Astrocyte (in vitro differentiated cells and primary cell): ENCODE measurements around the gene SLC9A5. TPM values are rescaled to one million over a fixed set of nuclear protein-coding genes. Genes with fewer than 3 reads are reported as not detected.

ENCODE experiments used
- DNase-seq: peaks from one replicate; pipeline ENCODE4 v3.0.0-alpha.2; 2010; ENCODE audit warnings: low read depth
- FAIRE-seq: peaks from 2 replicates; lab custom pipeline; 2011; peaks lifted over from hg19 to GRCh38; lab: Jason Lieb, UNC
- H2AFZ ChIP-seq: 2 replicates; pipeline ENCODE4 v1.6.0; 2012; ENCODE audit warnings: low read depth, low read length, inconsistent platforms
- H3K27ac ChIP-seq: 2 replicates; pipeline ENCODE4 v1.5.1; 2011; ENCODE audit warnings: low read depth, low read length, inconsistent platforms
- H3K27me3 ChIP-seq: 2 replicates; pipeline ENCODE4 v1.6.0; 2011; ENCODE audit warnings: low read length, inconsistent platforms; ENCODE audit not compliant: insufficient read depth
- H3K36me3 ChIP-seq: 2 replicates; pipeline ENCODE4 v1.5.1; 2011; ENCODE audit warnings: low read length, inconsistent platforms; ENCODE audit not compliant: insufficient read depth
- H3K4me1 ChIP-seq: 2 replicates; pipeline ENCODE4 v1.5.1; 2011; ENCODE audit warnings: low read length, inconsistent platforms; ENCODE audit not compliant: insufficient read depth
- H3K4me2 ChIP-seq: 2 replicates; pipeline ENCODE4 v1.6.0; 2012; ENCODE audit warnings: low read length, inconsistent platforms
- H3K4me3 ChIP-seq: 2 replicates; pipeline ENCODE4 v1.5.1; 2011; ENCODE audit warnings: low read depth, mild to moderate bottlenecking, low read length, inconsistent platforms; ENCODE audit not compliant: insufficient read depth
- H3K79me2 ChIP-seq: 2 replicates; pipeline ENCODE4 v1.6.0; 2012; ENCODE audit warnings: mild to moderate bottlenecking, low read length, inconsistent platforms; ENCODE audit not compliant: insufficient read depth
- H3K9ac ChIP-seq: 2 replicates; pipeline ENCODE4 v1.6.0; 2012; ENCODE audit warnings: mild to moderate bottlenecking, low read length, inconsistent platforms
- H3K9me3 ChIP-seq: 2 replicates; pipeline ENCODE4 v1.5.1; 2012; ENCODE audit warnings: low read depth, mild to moderate bottlenecking, low read length, inconsistent platforms; ENCODE audit not compliant: insufficient read depth
- H4K20me1 ChIP-seq: 2 replicates; pipeline ENCODE4 v1.6.0; 2012; ENCODE audit warnings: low read length, inconsistent platforms; ENCODE audit not compliant: insufficient read depth
- H3K27ac Mint-ChIP-seq: one replicate; pipeline ENCODE4 v1.8.0; 2021; ENCODE audit warnings: mild to moderate bottlenecking, mixed read lengths; ENCODE audit not compliant: unreplicated experiment
- H3K27me3 Mint-ChIP-seq: one replicate; pipeline ENCODE4 v1.8.0; 2021; ENCODE audit warnings: low read depth, mixed read lengths; ENCODE audit not compliant: unreplicated experiment
- H3K36me3 Mint-ChIP-seq: one replicate; pipeline ENCODE4 v1.8.0; 2021; ENCODE audit warnings: low read depth, mixed read lengths; ENCODE audit not compliant: unreplicated experiment
- H3K4me1 Mint-ChIP-seq: one replicate; pipeline ENCODE4 v1.8.0; 2021; ENCODE audit warnings: low read depth, mixed read lengths; ENCODE audit not compliant: unreplicated experiment
- H3K4me3 Mint-ChIP-seq: one replicate; pipeline ENCODE4 v1.8.0; 2021; ENCODE audit warnings: mild to moderate bottlenecking, moderate library complexity, mixed read lengths; ENCODE audit not compliant: unreplicated experiment
- H3K9me3 Mint-ChIP-seq: one replicate; pipeline ENCODE4 v1.8.0; 2021; ENCODE audit warnings: mild to moderate bottlenecking, mixed read lengths; ENCODE audit not compliant: unreplicated experiment
- CTCF ChIP-seq: IDR thresholded peaks from 2 replicates; pipeline ENCODE4 v1.5.1; 2011; ENCODE audit warnings: low read depth, mild to moderate bottlenecking, inconsistent platforms, low read length, moderate library complexity; ENCODE audit not compliant: insufficient read depth
- EZH2 ChIP-seq: IDR thresholded peaks from 2 replicates; pipeline ENCODE4 v1.6.1; 2012; ENCODE audit warnings: mild to moderate bottlenecking, low read length, inconsistent platforms; ENCODE audit not compliant: insufficient read depth
- total RNA-seq: library from RNA; stranded (reverse); gene quantifications from 2 replicates; pipeline ENCODE4 v1.2.1, GENCODE V29; 2021

The SLC9A5 gene
- total RNA-seq, 1 donor from 2014 or later, result 2.5 TPM

- TF ChIP-seq CTCF, result no peak
- TF ChIP-seq EZH2, result no peak
- Histone ChIP-seq H2AFZ (no peak overlapping the region), H3K4me1 (peaks cover 13% of the 10 kb centered on the region), H3K4me2 (no peak overlapping the region), H3K36me3 (no peaks in the 10 kb centered on the region), H3K27ac (no peak overlapping the region), H3K9me3 (no peaks in the 10 kb centered on the region), H3K79me2 (no peaks in the 10 kb centered on the region), H4K20me1 (no peaks in the 10 kb centered on the region), H3K9ac (no peak overlapping the region), H3K4me3 (no peak overlapping the region), H3K27me3 (no peaks in the 10 kb centered on the region)
- Mint-ChIP-seq H3K27ac (no peak overlapping the region), H3K9me3 (no peaks in the 10 kb centered on the region), H3K4me3 (no peak overlapping the region), H3K36me3 (no peaks in the 10 kb centered on the region), H3K4me1 (peaks cover 15% of the 10 kb centered on the region), H3K27me3 (peaks cover 34% of the 10 kb centered on the region)
- DNase-seq, result no peak
- FAIRE-seq, result no peak
Observed at GRCh38 chr16:67294171-67294757, 45.5 kb downstream of the SLC9A5 start.

- H3K9me3 Mint-ChIP-seq, result no peaks in the 10 kb centered on the region
- peaks cover 36% of the 10 kb centered on the region for H3K27me3 Mint-ChIP-seq
- no peak overlapping the region for H3K4me2 ChIP-seq
- H3K36me3 Mint-ChIP-seq, result no peaks in the 10 kb centered on the region
- H3K79me2 ChIP-seq, result no peaks in the 10 kb centered on the region
- DNase-seq, result peak; percentile 40
- no peaks in the 10 kb centered on the region for H4K20me1 ChIP-seq
- no peaks in the 10 kb centered on the region for H3K9me3 ChIP-seq
- no peak overlapping the region for H3K4me3 ChIP-seq
- TF ChIP-seq EZH2, result no peak
- peaks cover 15% of the 10 kb centered on the region for H3K4me1 Mint-ChIP-seq
- no peak overlapping the region for H3K9ac ChIP-seq
- no peak overlapping the region for H3K27ac ChIP-seq
- no peak overlapping the region for H3K4me3 Mint-ChIP-seq
- H3K27me3 ChIP-seq, result no peaks in the 10 kb centered on the region
- H3K4me1 ChIP-seq, result peaks cover 13% of the 10 kb centered on the region
- no peak overlapping the region for H2AFZ ChIP-seq
- FAIRE-seq, result no peak
- no peak overlapping the region for H3K27ac Mint-ChIP-seq
- H3K36me3 ChIP-seq, result no peaks in the 10 kb centered on the region
Observed at GRCh38 chr16:67294938-67295361, 46.2 kb downstream of the SLC9A5 start.

GRCh38 chr16:67296420-67296819 lies 47.6 kb downstream of the SLC9A5 start:
- Mint-ChIP-seq H3K4me3 (no peak overlapping the region), H3K27ac (peak overlapping the region; percentile 7), H3K9me3 (no peaks in the 10 kb centered on the region), H3K36me3 (no peaks in the 10 kb centered on the region), H3K27me3 (peaks cover 49% of the 10 kb centered on the region), H3K4me1 (peaks cover 12% of the 10 kb centered on the region)
- DNase-seq (peak; percentile 92), FAIRE-seq (peak; percentile 66)
- H3K4me2 ChIP-seq, result peak overlapping the region; percentile 53
- H4K20me1 ChIP-seq, result no peaks in the 10 kb centered on the region
- TF ChIP-seq CTCF (no peak), EZH2 (no peak)
- no peak overlapping the region for H3K9ac ChIP-seq
- peaks cover 13% of the 10 kb centered on the region for H3K4me1 ChIP-seq
- H3K27me3 ChIP-seq, result no peaks in the 10 kb centered on the region
- H2AFZ ChIP-seq, result no peak overlapping the region
- H3K27ac ChIP-seq, result no peak overlapping the region
- H3K9me3 ChIP-seq, result no peaks in the 10 kb centered on the region
- H3K4me3 ChIP-seq, result no peak overlapping the region
- no peaks in the 10 kb centered on the region for H3K36me3 ChIP-seq
- no peaks in the 10 kb centered on the region for H3K79me2 ChIP-seq
